NCI-H510A treated with DMSO at 0.1 percent for 48 hours (cell line): Measurements from ENCODE around the gene KCND1.

Source experiments
- DNase-seq: peaks from one replicate; lab custom pipeline; 2025; lab: John Stamatoyannopoulos, UW

The KCND1 gene

DNA sequence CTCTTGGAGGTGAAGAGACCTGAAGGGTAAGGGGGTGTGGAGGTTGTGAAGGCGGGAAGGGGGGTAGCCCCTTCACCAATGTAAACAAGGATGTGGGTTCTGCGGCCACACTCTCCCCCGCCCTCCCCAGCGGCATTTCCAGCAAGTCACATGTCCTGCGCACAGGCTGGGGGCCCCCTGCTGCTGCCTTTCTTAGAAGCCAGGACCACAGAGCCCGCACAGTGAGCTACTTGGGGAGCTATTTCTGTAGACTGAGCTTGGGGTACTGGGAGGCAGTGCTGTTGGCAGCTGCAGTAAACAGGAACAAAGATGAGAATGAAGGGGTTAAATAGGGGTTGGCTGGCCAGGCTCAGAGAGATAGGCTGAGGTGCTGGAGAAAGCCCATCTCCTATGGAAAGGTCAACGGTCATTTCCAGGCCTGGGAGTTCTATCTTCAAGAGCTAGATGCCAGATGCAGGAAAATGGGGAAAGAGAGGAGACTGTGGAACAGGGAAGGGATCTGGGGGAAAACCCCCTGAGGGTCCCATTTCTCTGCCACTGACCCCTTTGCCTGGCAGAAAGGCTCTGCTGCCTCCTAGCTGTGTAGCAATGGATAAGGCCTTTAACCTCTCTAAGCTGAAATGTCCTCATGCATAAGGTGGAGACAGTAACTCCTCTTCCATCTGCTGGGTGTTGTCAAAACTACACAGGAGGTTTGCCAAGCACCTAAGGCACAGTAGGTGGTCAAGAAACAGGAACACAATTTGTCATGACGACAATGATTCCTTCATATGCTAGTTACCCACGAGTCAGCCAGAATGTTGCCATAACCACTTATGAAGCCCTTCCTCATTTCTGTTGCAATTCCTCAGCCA lies 34.4 kb downstream of the KCND1 start:
- DNase-seq = no peak

DNA sequence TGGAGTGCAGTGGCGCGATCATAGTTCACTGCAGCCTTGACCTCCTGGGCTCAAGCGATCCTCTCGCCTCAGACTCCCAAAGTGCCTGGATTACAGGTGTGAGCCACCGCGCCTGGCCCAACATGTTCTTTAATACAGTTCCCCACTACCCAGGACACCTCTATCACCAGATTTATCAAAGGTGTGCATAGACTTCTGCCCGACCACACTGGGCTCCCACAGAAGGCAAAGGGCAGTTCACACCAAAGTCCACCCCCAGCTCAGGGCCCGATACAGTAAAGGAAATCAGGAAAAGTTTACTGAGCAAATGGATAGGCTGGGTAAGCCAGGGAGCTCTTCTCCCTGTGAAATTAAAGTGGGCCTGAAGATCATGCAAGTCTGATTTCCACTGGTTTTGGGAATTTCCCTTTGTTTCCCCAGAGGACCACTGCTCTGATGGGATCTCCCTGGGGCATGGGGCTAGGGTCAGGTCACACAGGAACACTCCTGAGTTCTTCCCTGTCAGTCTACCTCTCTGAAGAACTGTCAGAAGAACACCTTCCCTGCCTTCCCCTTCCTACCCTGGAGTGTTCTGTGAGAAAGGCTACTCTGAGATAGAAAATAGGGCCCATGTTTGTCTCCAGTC lies 35.1 kb downstream of the KCND1 start:
- no peak for DNase-seq

DNA sequence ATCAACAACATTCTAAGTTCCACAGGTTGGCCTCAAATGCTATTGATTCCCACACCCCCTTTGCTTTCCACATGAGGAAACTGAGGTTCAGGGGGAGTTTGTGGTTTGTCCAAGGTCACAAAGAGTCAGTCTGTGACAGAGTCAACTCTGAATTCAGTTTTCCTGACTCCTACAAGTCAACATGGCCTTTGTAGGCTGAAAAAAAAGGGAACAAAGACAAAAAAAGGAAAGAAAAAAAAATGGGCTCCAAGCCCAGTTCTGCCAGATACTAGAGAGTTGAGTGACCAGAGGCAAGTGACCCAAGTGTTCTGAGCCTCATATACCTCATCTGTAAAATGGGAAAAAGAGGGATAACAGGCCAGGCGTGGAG lies 36.4 kb downstream of the KCND1 start:
- no peak for DNase-seq

DNA sequence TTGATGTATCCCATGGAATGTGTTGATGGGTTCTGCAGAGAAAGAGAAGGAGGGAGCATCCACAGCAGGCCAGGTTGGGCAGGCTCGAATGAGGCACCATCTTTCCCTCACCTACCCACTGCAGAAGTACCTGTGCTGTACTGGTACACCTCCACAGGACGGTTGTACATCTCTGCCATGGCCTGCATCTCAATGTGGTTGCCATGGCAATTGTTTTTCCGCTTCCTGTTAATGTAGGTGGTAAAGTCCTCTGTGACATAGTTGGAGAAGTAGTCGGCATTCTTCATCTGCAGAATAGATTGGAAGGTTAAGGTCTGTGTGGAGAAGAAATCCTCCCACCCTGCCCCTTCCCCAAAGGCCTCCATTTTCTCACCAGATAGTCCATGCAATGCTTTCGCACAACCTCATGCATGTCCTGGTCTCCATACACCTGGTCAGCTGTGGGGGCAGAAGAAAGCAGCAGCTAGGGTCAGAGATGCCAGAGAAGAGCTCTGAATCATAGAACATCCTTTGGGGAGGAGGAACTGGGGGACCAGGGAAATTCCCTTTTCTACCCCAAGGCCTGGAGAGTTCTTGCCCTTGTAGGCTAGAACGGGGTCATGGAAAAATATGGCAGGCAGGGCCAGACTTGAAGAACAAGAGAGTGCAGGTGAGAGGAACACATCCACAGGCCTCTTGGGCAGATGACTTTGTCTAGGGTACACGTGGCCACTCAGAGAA lies 36.9 kb downstream of the KCND1 start:
- DNase-seq = no peak

DNA sequence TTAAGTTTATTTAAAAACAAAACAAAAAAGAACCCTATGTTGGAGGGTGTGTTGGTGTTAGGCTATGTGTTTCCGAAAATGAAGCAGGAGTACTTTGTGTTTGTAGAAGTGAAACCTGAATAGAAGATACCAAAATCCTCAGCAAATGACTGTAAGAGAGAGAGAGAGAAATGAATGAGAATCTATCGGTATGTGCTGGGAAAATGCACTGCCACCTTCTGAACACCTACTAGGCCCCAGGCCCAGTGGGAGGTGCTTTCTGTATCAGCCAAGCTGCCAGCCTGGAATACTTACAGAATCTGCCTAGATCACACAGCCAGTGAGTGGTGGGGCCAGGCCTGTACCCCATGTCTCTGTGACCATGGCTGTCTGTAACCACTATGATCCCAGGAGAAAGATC lies 37.9 kb downstream of the KCND1 start:
- DNase-seq = no peak

DNA sequence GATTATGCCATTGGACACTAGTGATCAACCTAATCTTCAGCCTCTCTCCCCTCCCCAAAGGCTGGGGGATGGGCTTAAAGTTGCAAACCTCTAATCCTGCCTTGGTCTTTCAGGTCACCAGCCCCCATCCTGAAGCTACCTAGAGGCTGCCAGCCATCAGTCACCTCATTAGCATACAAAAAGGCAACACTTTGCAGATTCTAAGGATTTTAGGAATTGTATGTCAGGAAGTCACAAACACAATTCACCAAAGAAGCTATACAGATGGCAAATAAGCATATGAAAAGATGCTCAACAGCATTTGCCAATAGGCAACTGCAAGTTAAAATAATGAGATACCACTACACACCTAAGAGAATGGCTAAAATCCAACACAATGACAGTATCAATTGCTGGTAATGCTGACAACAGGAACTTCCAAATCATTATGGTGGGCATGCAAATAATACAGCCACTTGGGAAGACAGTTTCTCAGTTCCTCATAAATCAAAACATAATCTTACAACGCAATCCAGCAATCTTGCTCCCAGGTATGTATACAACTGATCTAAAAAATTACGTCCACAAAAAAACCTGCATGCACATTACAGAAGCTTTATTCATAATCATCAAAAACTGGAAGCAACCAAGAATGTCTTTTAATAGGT lies 43.8 kb downstream of the KCND1 start:
- no peak for DNase-seq

DNA sequence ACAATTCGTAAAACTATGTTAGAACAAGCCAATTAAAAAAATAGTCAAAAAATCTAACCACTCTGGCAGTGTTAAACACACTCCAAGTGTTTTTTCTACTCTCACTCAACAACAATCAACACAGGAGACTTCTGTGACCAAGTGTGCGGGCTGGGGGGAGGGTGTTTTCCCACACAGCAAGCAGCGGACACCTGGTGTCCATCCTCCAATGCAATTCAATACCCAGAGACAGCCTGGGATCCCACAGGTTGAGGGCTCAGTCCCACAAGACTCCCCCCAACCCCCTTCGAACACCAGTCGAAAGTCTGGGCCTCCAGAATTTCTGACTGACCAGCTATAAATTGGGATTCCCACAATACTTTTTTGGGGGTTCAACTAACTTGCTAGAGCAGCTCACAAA lies 44.5 kb downstream of the KCND1 start:
- no peak for DNase-seq

DNA sequence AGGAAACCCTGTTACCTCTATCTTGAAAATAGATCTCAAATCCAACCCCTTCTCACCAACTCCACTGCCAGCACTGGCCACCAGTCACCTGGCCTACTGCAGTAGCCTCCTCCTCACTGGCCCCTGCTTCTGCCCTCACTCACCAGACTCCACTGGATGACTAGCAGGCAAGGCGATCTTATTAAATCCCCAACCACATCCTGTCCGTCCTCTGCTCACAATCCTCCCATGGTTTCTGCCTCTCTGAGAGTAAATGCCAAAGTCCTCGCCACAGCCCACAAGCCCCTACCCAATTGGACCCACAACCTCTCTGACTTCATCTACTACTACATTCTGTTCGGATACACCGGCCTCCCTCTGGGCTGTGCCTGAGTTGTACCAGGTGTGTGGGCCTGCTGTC lies 47.4 kb downstream of the KCND1 start:
- no peak for DNase-seq

DNA sequence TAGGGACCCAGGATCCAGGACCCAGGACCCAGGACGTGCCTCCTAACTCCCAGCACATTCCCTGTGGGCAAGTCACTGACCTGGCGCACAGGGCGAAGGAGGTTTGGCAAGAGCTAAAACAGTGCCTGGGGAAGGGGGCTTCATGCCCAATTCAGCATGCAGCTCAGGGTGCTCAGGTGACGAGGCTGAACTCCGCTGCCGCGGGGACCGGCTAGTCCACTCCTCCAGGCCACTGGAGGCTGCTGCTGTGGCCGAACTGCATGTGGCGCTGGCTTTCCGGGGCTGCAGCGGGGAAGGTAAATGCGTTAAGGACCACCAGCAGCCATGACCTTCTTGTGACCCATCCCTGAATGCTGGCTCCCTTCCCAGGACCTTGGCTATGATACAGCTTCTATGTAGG lies 47.9 kb downstream of the KCND1 start:
- DNase-seq = no peak

DNA sequence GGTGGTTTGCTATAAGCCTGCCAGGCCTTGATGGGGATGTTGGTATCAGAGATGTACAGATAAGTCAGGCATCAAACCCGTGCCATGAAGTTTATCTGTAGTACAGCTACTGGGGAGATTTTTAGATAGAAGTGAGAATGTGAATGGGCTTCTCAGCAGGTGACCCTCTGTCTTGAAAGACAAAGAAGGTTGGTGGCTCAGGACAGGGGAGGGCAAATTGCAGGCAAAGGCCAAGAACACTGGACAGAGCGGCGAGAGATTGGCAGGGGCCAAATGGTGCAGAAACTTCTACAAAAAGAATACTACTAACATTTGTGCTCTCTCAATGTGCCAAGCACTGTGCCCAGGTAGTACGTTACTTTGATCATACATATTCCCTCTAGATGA lies 50.9 kb downstream of the KCND1 start:
- no peak for DNase-seq

DNA sequence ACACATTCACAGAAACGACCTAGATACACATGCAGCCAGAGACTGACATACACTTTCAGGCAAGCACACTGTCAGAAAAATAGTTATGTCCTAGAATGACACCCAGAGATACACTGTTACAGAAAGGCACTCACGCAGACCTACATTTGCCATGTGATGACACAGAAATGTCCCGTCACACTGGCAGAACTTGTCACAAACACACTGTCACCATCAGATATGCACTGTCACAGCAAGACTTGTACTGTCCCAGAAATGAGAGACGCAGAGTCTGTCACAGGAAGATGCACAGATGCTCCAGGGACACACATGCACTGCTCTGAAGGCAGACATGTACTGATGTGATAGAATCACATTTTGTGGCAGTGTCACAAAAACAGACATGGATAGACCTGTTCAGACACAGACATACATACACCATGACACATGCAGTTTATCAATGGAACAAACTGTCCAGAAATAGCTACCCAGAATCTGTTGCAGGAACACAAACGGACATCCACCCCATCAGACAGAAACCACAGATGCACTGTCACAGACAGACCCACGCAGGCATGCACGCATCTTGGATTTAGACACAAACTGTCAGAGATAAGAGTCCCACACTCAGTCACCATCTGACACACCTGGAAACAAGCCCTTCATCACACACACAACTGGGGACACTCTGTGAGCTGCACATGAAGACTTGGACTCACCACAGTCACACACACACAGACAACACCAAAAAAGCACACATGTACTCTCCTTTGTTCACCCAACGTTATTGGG lies 51.5 kb downstream of the KCND1 start:
- no peak for DNase-seq

DNA sequence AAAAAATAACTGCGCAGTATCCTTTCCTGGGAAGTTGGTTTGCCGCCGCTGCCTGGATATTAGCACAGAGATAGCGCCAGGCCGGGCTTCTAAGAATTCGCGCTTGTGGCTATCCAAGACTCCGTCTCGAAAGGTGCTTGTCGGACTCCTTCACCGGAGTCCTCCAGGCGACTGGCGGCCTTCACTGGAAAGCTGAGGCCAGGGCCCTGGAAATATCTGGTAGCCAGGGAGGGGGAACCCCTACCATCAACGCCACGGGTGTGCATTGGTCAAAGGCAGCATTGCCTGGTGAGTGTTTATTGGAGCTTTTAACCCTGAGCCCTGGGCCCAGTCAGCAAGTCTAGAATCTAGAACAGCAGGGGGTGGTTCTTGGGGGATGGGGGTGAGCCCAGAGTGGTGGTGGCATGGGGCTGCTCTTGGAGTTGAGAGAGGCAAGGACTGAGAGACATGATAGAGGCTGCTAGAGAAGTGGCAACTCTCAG lies 52.2 kb downstream of the KCND1 start:
- DNase-seq = no peak

DNA sequence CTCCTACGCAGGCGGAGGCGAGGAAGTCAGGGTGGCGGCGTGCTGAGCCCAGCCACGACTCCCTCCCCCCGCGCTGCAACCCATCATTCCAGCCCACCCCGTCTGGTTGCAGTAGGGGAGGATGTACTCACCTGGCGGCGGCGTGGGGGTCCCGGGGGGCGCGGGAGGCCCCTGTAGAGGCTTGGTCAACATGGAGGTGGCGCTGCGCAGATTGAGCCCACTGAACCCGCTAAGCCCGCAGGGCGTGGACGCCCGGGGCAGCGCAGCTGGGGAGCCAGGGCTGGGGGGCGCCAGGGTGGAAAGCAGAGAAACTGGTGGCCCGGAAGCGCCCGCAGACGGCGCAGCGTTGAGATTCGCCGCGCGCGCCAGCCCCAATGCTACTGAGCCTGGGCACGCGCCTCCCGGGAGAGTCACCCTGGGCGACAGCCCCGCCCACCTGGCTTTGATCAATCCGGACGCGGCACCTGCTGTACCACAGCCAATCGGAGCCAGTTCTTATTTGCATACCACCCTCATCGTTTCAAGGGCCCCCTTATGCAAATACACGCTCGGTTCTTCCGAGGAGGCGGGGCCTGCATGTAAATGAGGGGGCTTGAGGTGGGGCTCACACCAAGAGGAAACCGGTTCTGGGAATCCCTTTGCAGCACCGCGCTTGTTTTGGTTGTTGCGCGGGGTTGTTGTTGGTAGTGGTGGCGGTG lies 52.9 kb downstream of the KCND1 start, which contains the start of gene PIM2:
Gene PIM2, minus strand, starts transcription at position 382 of the 698 bp plus-strand sequence. Its CDS starts 190 bp downstream, at position 192.
- DNase-seq = peak; percentile 93

DNA sequence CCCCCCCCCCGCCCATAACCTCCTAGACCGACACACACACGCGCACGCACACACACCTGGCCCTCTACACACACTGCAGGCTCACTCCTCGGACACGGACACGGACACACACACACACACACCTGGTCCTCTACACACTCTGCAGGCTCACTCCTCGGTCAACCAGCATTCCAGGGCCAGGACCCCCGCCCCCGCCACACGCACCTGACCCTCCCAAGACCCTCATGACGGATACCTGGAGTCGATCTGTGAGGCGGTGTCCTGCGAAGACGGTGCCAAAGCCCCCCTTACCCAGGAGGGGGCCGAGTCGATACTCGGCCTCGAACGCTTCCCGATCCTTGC lies 53.4 kb downstream of the KCND1 start:
- DNase-seq = no peak

DNA sequence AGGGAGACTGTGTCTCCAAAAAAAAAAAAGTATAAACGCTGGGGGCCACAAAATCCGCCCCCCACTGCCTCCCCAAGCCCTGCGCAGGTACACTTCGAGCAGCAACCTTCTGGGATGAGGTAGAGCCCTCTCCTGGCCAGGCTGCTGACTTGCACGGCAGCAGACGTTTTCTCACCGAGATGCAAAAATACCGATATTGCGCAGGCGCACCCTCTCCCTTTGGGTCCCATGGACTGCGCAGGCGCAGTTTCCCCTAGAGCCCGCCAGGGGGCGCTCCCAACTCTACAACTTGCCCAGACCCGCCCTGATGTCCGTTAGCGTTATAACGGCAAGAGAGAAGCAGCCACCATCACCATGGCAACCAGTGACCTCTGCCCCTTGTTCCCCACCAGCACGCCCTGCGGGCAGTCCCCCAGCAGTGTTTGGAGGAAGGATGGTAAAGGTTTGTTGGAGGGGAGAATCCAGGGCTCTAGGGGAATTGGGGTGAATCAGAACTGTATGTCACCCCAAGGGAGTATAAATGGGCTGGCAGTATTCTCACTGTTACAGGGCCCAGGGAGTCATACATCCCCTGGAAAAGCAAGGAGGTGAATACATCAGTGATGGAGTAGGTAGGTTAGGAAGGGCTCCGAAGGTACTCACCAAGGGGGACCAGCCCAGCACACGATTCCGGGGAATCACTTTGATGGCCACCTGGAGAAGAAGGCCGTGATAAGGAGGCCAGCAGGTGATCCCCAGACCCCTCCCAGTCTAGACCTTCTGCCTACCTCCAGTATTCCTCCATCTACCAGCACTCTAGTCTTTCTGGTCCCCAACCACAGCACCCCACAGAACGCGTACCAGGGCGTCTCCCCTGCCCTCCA lies 54.3 kb downstream of the KCND1 start:
- peak; percentile 87 for DNase-seq

DNA sequence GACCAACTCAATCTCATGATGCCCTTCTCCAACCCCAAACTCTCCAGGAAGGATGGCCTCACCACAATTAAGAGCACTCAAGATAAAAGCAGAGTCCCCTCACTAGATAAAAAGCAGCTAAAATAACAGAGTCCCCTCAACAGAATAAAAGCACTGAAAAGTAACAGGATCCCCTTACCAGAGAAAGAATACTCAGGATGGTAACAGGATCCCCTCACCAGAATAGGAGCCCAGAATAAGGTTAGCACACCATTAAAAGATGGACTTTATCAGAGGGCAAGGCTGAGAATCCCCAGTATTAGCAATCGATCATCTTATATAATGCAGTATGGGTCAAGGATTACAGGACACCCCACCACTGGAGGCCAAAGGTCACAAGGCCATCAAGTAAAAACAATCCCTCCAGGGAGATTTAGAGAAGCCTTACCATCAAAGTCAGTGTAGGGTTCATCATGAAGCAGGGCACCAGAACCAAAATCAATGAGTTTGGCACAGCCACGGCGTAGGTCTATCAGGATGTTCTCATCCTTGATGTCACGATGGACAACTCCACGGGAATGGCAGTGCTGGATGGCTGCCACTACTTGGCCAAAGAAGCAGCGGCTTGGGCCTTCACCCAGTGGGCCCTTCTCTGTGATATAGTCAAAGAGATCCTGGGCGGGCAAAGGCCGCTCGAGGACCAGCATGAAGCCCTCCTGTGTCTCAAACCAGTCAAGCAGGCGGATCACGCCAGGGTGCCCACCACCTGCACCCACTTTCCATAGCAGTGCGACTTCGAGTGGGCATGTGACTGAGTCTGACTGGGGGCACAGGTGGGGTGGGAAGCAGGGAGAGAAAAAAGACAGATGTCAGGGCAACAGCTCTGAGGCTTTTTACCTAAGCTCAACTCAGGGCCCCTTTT lies 56.8 kb downstream of the KCND1 start:
- no peak for DNase-seq

DNA sequence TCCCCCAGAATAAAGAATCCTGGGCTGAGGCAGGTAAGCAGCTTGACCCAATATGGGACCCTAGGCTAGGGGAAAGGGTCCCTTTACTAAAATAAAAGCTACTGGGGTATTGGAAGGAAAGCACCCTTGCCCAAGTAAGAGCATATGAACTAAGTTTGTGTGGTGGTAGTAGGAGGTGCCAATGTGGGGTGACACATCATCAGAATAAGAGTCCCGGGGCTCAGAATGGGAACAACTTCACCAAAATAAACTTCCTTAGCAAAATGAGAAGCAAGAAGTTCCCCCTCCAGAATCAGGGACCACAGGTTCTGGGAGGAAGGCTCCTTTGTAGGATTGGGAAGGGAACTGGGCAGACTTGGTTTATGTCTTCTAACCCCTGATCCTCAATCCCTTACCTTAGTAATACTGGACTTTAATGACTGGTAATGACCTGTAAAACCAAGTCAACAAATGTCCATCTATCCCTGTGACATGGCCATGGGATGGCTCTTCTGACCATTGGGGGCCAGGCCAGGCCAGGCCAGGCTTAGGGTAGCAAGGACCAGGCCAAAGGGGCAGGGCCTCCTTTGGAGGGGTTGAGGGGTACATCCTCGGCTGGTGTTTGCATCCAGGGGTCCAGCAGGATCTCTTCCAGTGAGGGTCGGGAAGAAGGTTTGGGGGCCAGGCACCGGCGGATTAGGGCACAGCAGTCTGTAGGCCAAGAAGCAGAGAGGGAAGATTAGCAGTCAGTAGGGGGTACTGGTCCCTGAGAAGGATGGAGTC lies 57.9 kb downstream of the KCND1 start:
- DNase-seq = no peak
